Ishikawa (cell line): ENCODE data around the gene ATOH7.

ENCODE experiments used
- CREB1 ChIP-seq: IDR thresholded peaks from 2 replicates; pipeline ENCODE4 v1.6.1; 2012; ENCODE audit warnings: low read depth
- EP300 ChIP-seq: IDR thresholded peaks from 2 replicates; pipeline ENCODE4 v1.6.1; 2012; ENCODE audit warnings: borderline replicate concordance
- NFIC ChIP-seq: IDR thresholded peaks from 2 replicates; pipeline ENCODE4 v1.6.1; 2012
- RAD21 ChIP-seq: IDR thresholded peaks from 2 replicates; pipeline ENCODE4 v1.6.1; 2012; ENCODE audit warnings: low read depth
- REST ChIP-seq: IDR thresholded peaks from 2 replicates; pipeline ENCODE4 v1.6.1; 2012; ENCODE audit warnings: low read depth, mild to moderate bottlenecking
- TCF12 ChIP-seq: IDR thresholded peaks from 2 replicates; pipeline ENCODE4 v1.6.1; 2012; ENCODE audit warnings: low read depth
- TEAD4 ChIP-seq: IDR thresholded peaks from 2 replicates; pipeline ENCODE4 v1.6.1; 2012
- USF1 ChIP-seq: IDR thresholded peaks from 2 replicates; pipeline ENCODE4 v1.6.1; 2012
- YY1 ChIP-seq: IDR thresholded peaks from 2 replicates; pipeline ENCODE4 v1.6.1; 2012; ENCODE audit warnings: low read depth
- ZBTB7A ChIP-seq: IDR thresholded peaks from 2 replicates; pipeline ENCODE4 v1.6.1; 2012; ENCODE audit warnings: low read depth
- TF ChIP-seq, protein P1 (sequence below): IDR thresholded peaks from 2 replicates; pipeline ENCODE4 v1.6.1; 2012

- no peak for TF ChIP-seq USF1
- no peak for TF ChIP-seq ZBTB7A
- no peak for TF ChIP-seq CREB1
- no peak for TF ChIP-seq EP300
- TF ChIP-seq TEAD4 = no peak
- TF ChIP-seq, protein P1, sequence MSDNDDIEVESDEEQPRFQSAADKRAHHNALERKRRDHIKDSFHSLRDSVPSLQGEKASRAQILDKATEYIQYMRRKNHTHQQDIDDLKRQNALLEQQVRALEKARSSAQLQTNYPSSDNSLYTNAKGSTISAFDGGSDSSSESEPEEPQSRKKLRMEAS = no peak
- TF ChIP-seq RAD21 = no peak
- TF ChIP-seq YY1 = no peak
- TF ChIP-seq REST = no peak
- no peak for TF ChIP-seq NFIC
- no peak for TF ChIP-seq TCF12
These were observed 9.5 kb downstream of the ATOH7 start for GRCh38 chr10:68222391-68222790.
